Activated T-cell treated with anti-CD3 and anti-CD28 coated beads, Interleukin-2, amount 50 U/mL, for 72 hours (primary cell): ENCODE results near the gene MSL3B.
A peak's percentile ranks its signal among the peaks of the same experiment; 100 is the strongest.

Source experiments
- ATAC-seq, 2 donors: fragments of 150-1000 bp; cut with Tn5 transposase; replicated peaks in 1 of 2; 2 replicates each; pipeline ENCODE4 v1.10.0; 2021; ENCODE audit warnings: moderate library complexity in 2 of 2, mild to moderate bottlenecking in 1 of 2
- DNase-seq, 2 donors: peaks; one replicate each; pipeline ENCODE4 v3.0.0; 2021 to 2022; ENCODE audit warnings: mixed read lengths in 1 of 2
- H3K27ac Mint-ChIP-seq: one replicate; pipeline ENCODE4 v1.8.0; 2022; ENCODE audit warnings: mild to moderate bottlenecking, moderate library complexity, mixed read lengths
- H3K27me3 Mint-ChIP-seq: one replicate; pipeline ENCODE4 v1.8.0; 2022; ENCODE audit warnings: low read depth, mixed read lengths
- H3K36me3 Mint-ChIP-seq, 2 donors: one replicate each; pipeline ENCODE4 v1.8.0; 2022; ENCODE audit warnings: mixed read lengths in 2 of 2, mild to moderate bottlenecking in 1 of 2; ENCODE audit not compliant: insufficient read depth in 2 of 2
- H3K4me1 Mint-ChIP-seq: one replicate; pipeline ENCODE4 v1.8.0; 2022; ENCODE audit warnings: low read depth, mixed read lengths
- H3K4me3 Mint-ChIP-seq, 2 donors: one replicate each; pipeline ENCODE4 v1.8.0; 2022; ENCODE audit warnings: mild to moderate bottlenecking in 2 of 2, mixed read lengths in 2 of 2, moderate library complexity in 2 of 2
- H3K9me3 Mint-ChIP-seq, 2 donors: one replicate each; pipeline ENCODE4 v1.8.0; 2022; ENCODE audit warnings: mixed read lengths in 2 of 2

The MSL3B gene

DNA sequence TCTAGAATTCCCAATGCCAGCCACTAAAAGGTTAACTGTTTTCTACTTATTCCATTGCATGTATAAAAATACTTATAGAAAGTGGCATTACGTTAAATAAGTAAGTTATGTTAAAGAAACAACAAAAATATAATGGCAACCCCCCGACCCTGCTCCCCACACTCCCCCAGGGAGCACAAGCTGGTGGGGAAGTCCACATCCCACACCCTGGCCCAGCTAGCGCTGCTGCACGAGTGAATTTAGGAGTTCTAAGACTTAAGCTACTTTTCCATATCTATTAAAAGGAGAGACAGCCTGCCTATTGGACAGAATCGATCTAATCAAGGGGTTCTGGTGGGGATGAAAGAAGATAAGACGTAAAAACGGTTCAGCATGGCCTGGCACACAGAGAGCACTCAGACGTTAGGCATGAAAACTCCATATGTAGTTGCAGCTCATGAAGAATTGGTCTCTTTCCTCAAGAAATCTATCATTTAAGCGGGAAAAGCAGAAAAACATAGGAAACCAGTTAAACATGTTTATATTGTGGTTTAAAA, 30.4 kb downstream of the MSL3B start:
- Mint-ChIP-seq H3K4me3 (no peak overlapping the region), H3K27me3 (no peaks in the 10 kb centered on the region), H3K27ac (no peak overlapping the region), H3K9me3 (no peaks in the 10 kb centered on the region), H3K4me1 (peaks cover 22% of the 10 kb centered on the region), H3K36me3 (peaks cover 27 to 53% of the 10 kb centered on the region in 2 donors)
- DNase-seq (no peak), ATAC-seq (no peak)

- no peaks in the 10 kb centered on the region for H3K9me3 Mint-ChIP-seq
- H3K4me3 Mint-ChIP-seq = no peak overlapping the region
- ATAC-seq (no peak), DNase-seq (no peak)
- peaks cover 23 to 43% of the 10 kb centered on the region in 2 donors for H3K36me3 Mint-ChIP-seq
- no peak overlapping the region for H3K27ac Mint-ChIP-seq
- peaks cover 19% of the 10 kb centered on the region for H3K4me1 Mint-ChIP-seq
- no peaks in the 10 kb centered on the region for H3K27me3 Mint-ChIP-seq
Observed at GRCh38 chr2:233836359-233836758, 31.8 kb downstream of the MSL3B start.

- H3K27me3 Mint-ChIP-seq = no peaks in the 10 kb centered on the region
- no peaks in the 10 kb centered on the region for H3K9me3 Mint-ChIP-seq
- ATAC-seq = no peak
Observed at GRCh38 chr2:233835230-233836186, 32.7 kb downstream of the MSL3B start.

GRCh38 chr2:233833345-233833744, 34.8 kb downstream of the MSL3B start:
- DNase-seq (no peak), ATAC-seq (no peak)
- no peaks in the 10 kb centered on the region for H3K27me3 Mint-ChIP-seq
- H3K4me3 Mint-ChIP-seq = no peak overlapping the region
- peaks cover 5% of the 10 kb centered on the region for H3K4me1 Mint-ChIP-seq
- no peaks in the 10 kb centered on the region for H3K9me3 Mint-ChIP-seq
- peaks cover 7 to 20% of the 10 kb centered on the region in 2 donors for H3K36me3 Mint-ChIP-seq
- no peak overlapping the region for H3K27ac Mint-ChIP-seq

More at GRCh38 chr2:233835230-233836186, 32.7 kb downstream of the MSL3B start:
- no peak for DNase-seq
- H3K36me3 Mint-ChIP-seq = peaks cover 18 to 36% of the 10 kb centered on the region in 2 donors
- H3K27ac Mint-ChIP-seq = no peak overlapping the region
- peaks cover 15% of the 10 kb centered on the region for H3K4me1 Mint-ChIP-seq
- H3K4me3 Mint-ChIP-seq = no peak overlapping the region

DNA sequence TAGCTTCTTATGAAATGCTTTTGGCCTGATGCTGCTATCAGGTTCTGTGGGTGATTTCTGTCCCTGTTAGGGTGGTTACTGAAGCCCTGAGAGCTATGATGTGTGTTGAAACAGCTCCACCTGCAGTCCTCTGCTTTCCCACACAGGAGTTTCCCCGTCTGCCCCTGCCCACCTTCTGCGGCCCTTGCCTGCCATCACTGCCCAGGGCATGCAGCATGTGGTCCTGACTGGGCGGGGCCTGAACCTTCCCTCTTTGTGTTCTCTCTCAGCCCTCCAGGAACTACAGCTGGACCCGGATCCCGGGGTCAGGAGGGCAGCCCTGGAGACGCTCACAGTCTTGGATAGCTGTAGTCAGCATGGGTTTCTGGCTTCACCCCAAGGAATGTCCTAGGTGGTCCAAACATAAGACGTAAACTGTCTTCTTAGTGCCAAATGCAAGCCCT, 35.3 kb downstream of the MSL3B start:
- ATAC-seq = no peak
- H3K27me3 Mint-ChIP-seq = no peaks in the 10 kb centered on the region
- H3K27ac Mint-ChIP-seq = no peak overlapping the region
- H3K9me3 Mint-ChIP-seq = no peaks in the 10 kb centered on the region
- peaks cover 6 to 16% of the 10 kb centered on the region in 2 donors for H3K36me3 Mint-ChIP-seq
- no peak for DNase-seq
- peaks cover under 1% of the 10 kb centered on the region for H3K4me1 Mint-ChIP-seq
- no peak overlapping the region for H3K4me3 Mint-ChIP-seq

GRCh38 chr2:233832414-233832813, 35.8 kb downstream of the MSL3B start:
- Mint-ChIP-seq H3K27me3 (no peaks in the 10 kb centered on the region), H3K9me3 (no peaks in the 10 kb centered on the region), H3K4me3 (no peak overlapping the region), H3K4me1 (no peaks in the 10 kb centered on the region), H3K27ac (no peak overlapping the region), H3K36me3 (peaks cover 3 to 13% of the 10 kb centered on the region in 2 donors)
- ATAC-seq = no peak
- DNase-seq = no peak

GRCh38 chr2:233831861-233832260, 36.3 kb downstream of the MSL3B start:
- DNase-seq (no peak), ATAC-seq (no peak)
- Mint-ChIP-seq H3K27me3 (no peaks in the 10 kb centered on the region), H3K27ac (no peak overlapping the region), H3K4me1 (no peaks in the 10 kb centered on the region), H3K9me3 (no peaks in the 10 kb centered on the region), H3K36me3 (peaks cover 0 to 8% of the 10 kb centered on the region in 2 donors), H3K4me3 (no peak overlapping the region)

DNA sequence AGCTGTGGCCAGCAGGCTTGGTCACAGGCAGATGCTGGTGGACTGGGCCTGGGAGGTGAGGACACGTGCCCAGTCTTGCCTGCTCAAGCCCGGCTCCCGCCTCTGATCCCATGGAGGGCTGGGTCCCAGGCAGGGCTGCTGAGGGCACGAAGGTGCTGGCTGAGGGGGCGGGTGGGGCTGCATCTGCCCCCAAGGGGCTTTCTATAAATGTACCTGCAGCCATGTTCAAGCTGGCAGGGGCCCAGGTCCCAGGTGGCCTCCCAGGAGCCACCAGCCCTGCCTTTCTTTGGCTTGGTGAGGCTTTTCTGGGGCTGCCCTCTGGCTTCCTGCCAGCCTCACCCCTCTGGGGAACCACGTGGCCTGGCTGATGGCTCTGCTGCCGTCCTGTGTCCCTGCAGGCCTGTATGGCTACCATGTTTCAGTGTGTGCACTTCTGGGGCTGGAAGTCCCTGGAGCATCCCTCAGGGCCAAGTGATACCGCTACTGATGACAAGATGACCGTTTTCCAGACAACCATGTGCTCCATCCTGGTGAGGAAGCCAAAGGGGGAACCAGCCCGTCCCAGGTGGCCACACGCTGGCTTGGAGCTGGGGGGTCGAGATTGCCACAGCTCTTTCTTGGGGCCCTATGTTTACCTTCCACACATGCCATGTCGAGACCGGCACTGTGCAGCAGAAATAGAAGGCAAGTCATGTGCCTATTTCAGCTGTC, 37.0 kb downstream of the MSL3B start:
- Mint-ChIP-seq H3K4me3 (no peak overlapping the region), H3K27me3 (no peaks in the 10 kb centered on the region), H3K36me3 (peaks cover 0 to 8% of the 10 kb centered on the region in 2 donors), H3K4me1 (no peaks in the 10 kb centered on the region), H3K27ac (no peak overlapping the region), H3K9me3 (no peaks in the 10 kb centered on the region)
- ATAC-seq (peak; percentile 14 to 16), DNase-seq (no peak)

- Mint-ChIP-seq H3K27me3 (no peaks in the 10 kb centered on the region), H3K9me3 (no peaks in the 10 kb centered on the region), H3K4me1 (no peaks in the 10 kb centered on the region), H3K4me3 (no peak overlapping the region), H3K36me3 (peaks cover 0 to 8% of the 10 kb centered on the region in 2 donors), H3K27ac (no peak overlapping the region)
- ATAC-seq (peak; percentile 20 to 47), DNase-seq (no peak)
Observed at GRCh38 chr2:233830111-233830802, 37.9 kb downstream of the MSL3B start.

DNA sequence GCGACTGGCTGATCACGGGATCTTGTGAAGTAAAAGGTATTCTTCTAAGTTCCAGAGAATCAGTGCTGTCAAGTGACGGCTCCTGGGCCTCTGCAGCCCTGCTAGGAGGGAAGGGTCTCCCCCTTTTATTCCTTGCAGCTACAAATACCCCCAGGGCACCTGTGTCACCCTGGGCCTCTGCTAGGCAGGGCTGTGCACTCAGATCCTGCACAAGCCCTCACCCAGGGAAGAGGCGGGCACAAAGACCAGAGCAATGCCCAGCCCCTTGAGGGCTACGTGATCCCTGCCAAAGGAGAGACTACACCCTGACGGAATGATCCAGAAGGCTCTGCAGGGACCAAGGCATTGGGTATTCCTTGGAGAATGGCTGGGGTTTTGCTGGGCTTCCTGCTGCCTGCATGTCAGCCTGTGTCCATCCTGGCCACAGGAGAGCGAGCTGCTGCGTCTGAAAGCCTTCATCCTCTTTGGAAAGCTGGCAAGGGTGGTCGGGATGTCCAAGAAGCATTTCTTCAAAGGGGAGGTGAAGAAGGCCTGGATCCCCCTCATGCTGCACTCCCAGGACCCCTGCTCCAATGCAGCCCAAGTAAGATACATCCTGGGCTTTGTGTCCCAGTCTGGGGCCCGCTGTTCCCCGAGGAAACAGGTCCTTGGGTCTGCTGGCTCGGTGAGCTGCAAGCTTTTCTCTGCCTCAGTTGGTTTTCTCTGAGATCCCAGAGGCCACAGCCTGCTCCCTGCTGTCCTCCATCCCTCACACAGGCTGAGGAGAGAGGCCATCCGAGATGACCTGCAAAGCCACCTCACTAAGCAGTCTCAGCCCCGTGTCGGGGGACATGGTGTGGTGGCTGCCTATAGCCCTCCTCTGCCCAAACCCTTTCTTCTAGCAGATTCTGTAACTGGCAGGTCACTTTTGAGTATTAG, 38.7 kb downstream of the MSL3B start:
- ATAC-seq = peak; percentile 10 to 14
- no peak for DNase-seq
- no peaks in the 10 kb centered on the region for H3K27me3 Mint-ChIP-seq
- H3K36me3 Mint-ChIP-seq = peaks cover 0 to 2% of the 10 kb centered on the region in 2 donors
- no peak overlapping the region for H3K4me3 Mint-ChIP-seq
- H3K4me1 Mint-ChIP-seq = no peaks in the 10 kb centered on the region
- H3K27ac Mint-ChIP-seq = no peak overlapping the region
- no peaks in the 10 kb centered on the region for H3K9me3 Mint-ChIP-seq

- H3K27me3 Mint-ChIP-seq = no peaks in the 10 kb centered on the region
Observed at GRCh38 chr2:233828546-233829192, 39.5 kb downstream of the MSL3B start.

More at GRCh38 chr2:233828546-233829192, 39.5 kb downstream of the MSL3B start:
- Mint-ChIP-seq H3K36me3 (no peaks in the 10 kb centered on the region), H3K27ac (no peak overlapping the region), H3K4me1 (no peaks in the 10 kb centered on the region), H3K9me3 (no peaks in the 10 kb centered on the region), H3K4me3 (no peak overlapping the region)
- ATAC-seq = peak in 1 of 2 donors; percentile 22
- no peak for DNase-seq
